Endothelial cell of umbilical vein (primary cell): ENCODE data around the gene PPP2R2D. TPM values are rescaled to one million over a fixed set of nuclear protein-coding genes. Genes with fewer than 3 reads are reported as not detected.

Source experiments
- BruUV-seq: library from RNA; stranded (reverse); fragments of 400-500 nt; replicated peaks from 2 replicates; lab custom pipeline; 2021; lab: Mats Ljungman, UMichigan
- CTCF ChIA-PET: fragments of 300-600, 350-600 bp; sonication (Branson Sonifier 250); formaldehyde crosslinking; loops from one replicate; lab custom pipeline; 2021; ENCODE audit warnings: antibody characterized with exemption, inconsistent platforms; lab: Charles Lee
- POLR2A ChIA-PET: fragments of 300-600, 350-600 bp; sonication (Branson Sonifier 250); formaldehyde crosslinking; loops from one replicate; lab custom pipeline; 2021; ENCODE audit warnings: antibody characterized with exemption, inconsistent platforms; lab: Charles Lee
- DNase-seq: peaks from one replicate; pipeline ENCODE4 v3.0.0-alpha.2; 2011; ENCODE audit warnings: low read depth, low spot score
- FAIRE-seq: peaks from 2 replicates; lab custom pipeline; 2011; peaks lifted over from hg19 to GRCh38; lab: Jason Lieb, UNC
- H2AFZ ChIP-seq: 2 replicates; pipeline ENCODE4 v1.6.0; 2012; ENCODE audit warnings: low read depth, low read length, control low read depth, inconsistent platforms
- H3K27ac ChIP-seq: 2 replicates; pipeline ENCODE4 v1.5.1; 2011; ENCODE audit warnings: low read depth, mild to moderate bottlenecking, control low read depth, low read length, moderate library complexity; ENCODE audit not compliant: insufficient read depth
- H3K27me3 ChIP-seq, 2 experiments: 2 replicates each; pipeline versions ENCODE4 v1.6.0 to v1.6.1; 2011; ENCODE audit warnings: low read length in 2 of 2, mixed read lengths in 1 of 2; ENCODE audit not compliant: control insufficient read depth in 2 of 2, insufficient read depth in 2 of 2
- H3K36me3 ChIP-seq, 2 experiments: 2 replicates in 1 of 2; 3 replicates in 1 of 2; pipeline ENCODE4 v1.5.1; 2011; ENCODE audit warnings: low read length in 2 of 2, mild to moderate bottlenecking in 1 of 2, moderate library complexity in 1 of 2; ENCODE audit not compliant: control insufficient read depth in 2 of 2, insufficient read depth in 2 of 2; ENCODE audit errors: extremely low read depth in 1 of 2
- H3K4me1 ChIP-seq: 3 replicates; pipeline ENCODE4 v1.5.1; 2011; ENCODE audit warnings: mild to moderate bottlenecking, low read length; ENCODE audit not compliant: control insufficient read depth, insufficient read depth; ENCODE audit errors: extremely low read depth
- H3K4me2 ChIP-seq: 2 replicates; pipeline ENCODE4 v1.6.1; 2011; ENCODE audit warnings: low read length, control low read depth, mixed read lengths; ENCODE audit not compliant: insufficient read depth
- H3K4me3 ChIP-seq, 3 experiments: fragments of 200-600 bp in 1 of 3; sonication (generic), shearing (Covaris generic) in 1 of 3; replicated peaks in 1 of 3; 2 replicates each; pipeline ENCODE4 v1.5.1; 2011 to 2016; ENCODE audit warnings: control low read depth in 3 of 3, low read length in 3 of 3, mild to moderate bottlenecking in 2 of 3, inconsistent platforms in 1 of 3, low read depth in 1 of 3, moderate library complexity in 1 of 3; ENCODE audit not compliant: insufficient read depth in 1 of 3
- H3K79me2 ChIP-seq: 2 replicates; pipeline ENCODE4 v1.6.0; 2012; ENCODE audit warnings: low read length, inconsistent platforms; ENCODE audit not compliant: control insufficient read depth, insufficient read depth
- H3K9ac ChIP-seq: replicated peaks from 2 replicates; pipeline ENCODE3; 2011; ENCODE audit warnings: low read length, control low read depth; ENCODE audit not compliant: insufficient read depth; ENCODE audit errors: extremely low read depth
- H3K9me1 ChIP-seq: replicated peaks from 3 replicates; pipeline ENCODE4 v1.6.0; 2011; ENCODE audit warnings: mild to moderate bottlenecking, low read length; ENCODE audit not compliant: control insufficient read depth, insufficient read depth; ENCODE audit errors: extremely low read depth
- H3K9me3 ChIP-seq: replicated peaks from 2 replicates; pipeline ENCODE4 v1.5.1; 2012; ENCODE audit warnings: low read length, inconsistent platforms; ENCODE audit not compliant: control insufficient read depth, insufficient read depth
- H4K20me1 ChIP-seq: replicated peaks from 2 replicates; pipeline ENCODE3; 2011; ENCODE audit warnings: mild to moderate bottlenecking, low read length; ENCODE audit not compliant: control insufficient read depth, insufficient read depth; ENCODE audit errors: extremely low read depth
- EZH2 ChIP-seq: IDR thresholded peaks from 2 replicates; pipeline ENCODE4 v1.6.1; 2012; ENCODE audit warnings: borderline replicate concordance, low read depth, mild to moderate bottlenecking, moderate library complexity, low read length, inconsistent platforms; ENCODE audit not compliant: severe bottlenecking
- FOS ChIP-seq: IDR thresholded peaks from 2 replicates; pipeline ENCODE4 v1.6.1; 2011; ENCODE audit warnings: mild to moderate bottlenecking, low read length, moderate library complexity, borderline replicate concordance; ENCODE audit not compliant: insufficient read depth
- GATA2 ChIP-seq: IDR thresholded peaks from 2 replicates; pipeline ENCODE4 v1.7.0; 2011; ENCODE audit warnings: low read depth, mild to moderate bottlenecking, moderate library complexity, mixed read lengths, low read length; ENCODE audit not compliant: insufficient read length, insufficient read depth
- JUN ChIP-seq: IDR thresholded peaks from 2 replicates; pipeline ENCODE4 v1.6.1; 2011; ENCODE audit warnings: borderline replicate concordance, low read depth; ENCODE audit not compliant: insufficient read length, insufficient read depth
- MYC ChIP-seq: IDR thresholded peaks from one replicate; pipeline ENCODE4 v1.6.1; 2011; ENCODE audit warnings: mild to moderate bottlenecking, low read depth, low read length
- POLR2AphosphoS5 ChIP-seq: IDR thresholded peaks from 2 replicates; pipeline ENCODE4 v1.6.1; 2012; ENCODE audit warnings: low read depth, mild to moderate bottlenecking, control low read depth, low read length, moderate library complexity; ENCODE audit not compliant: insufficient read depth
- dilution Hi-C: fragments of 300-500 bp; cut with MboI; formaldehyde crosslinking; loops from one replicate; pipeline ENCODE4 v1.15.0; 2019; ENCODE audit warnings: low sequenced_read_pairs; ENCODE audit not compliant: extremely low pct_ligation_motif_present
- intact Hi-C: fragments of 100-400 bp; cut with micrococcal nuclease; formaldehyde crosslinking; loops from one replicate; pipeline ENCODE4 v1.10.0; 2022
- polyA plus RNA-seq, 4 experiments: library from polyadenylated mRNA; depleted of rRNA in 3 of 4; stranded (reverse) in 3 of 4; unstranded in 1 of 4; fragments of >200 nt; gene quantifications; 2 replicates each; pipeline versions ENCODE4 v1.2.1 to v1.2.3, GENCODE V29; 2011 to 2012; ENCODE audit warnings: missing spikeins in 1 of 4
- total RNA-seq: library from RNA; stranded (reverse); gene quantifications from 2 replicates; pipeline ENCODE4 v1.2.3, GENCODE V29; 2021
- TF ChIP-seq, protein P1 (sequence below), 2 donors: IDR thresholded peaks; 1 replicate in 1 of 2; 2 replicates in 1 of 2; pipeline ENCODE4 v1.5.1; 2011; ENCODE audit warnings: low read length in 2 of 2, mild to moderate bottlenecking in 2 of 2, moderate library complexity in 2 of 2, control low read depth in 1 of 2, inconsistent platforms in 1 of 2, low read depth in 1 of 2; ENCODE audit not compliant: insufficient read depth in 1 of 2; ENCODE audit errors: extremely low read depth in 1 of 2

Gene PPP2R2D
- total and polyA plus RNA-seq, 2 donors (not counting 3 experiments of a cell fraction or from before 2014, with no cell fraction given): 29.9 to 36.3 TPM

DNA sequence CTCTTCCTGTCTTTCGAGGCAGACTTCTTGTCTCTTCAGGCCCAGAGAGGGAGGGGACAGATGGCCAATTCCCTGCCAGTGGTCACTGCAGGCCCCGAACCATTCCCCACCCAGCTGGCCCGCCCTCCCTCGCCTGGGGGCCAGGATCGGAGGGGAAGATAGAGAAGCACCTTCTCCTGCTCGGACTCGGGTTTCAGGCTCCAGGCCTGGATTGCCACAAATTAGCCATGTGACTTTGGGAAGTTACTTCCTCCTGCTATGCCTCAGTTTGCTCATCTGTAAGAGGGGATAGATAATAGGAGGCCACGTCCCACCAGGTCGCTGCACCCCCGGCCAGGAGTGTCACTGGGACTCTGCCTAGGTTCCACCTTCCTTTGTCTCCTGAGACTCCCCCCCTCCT is 24.8 kb upstream of the PPP2R2D start:
- no peak for DNase-seq
- Histone ChIP-seq H3K27ac (no peak overlapping the region), H3K79me2 (no peaks in the 10 kb centered on the region), H4K20me1 (no peaks in the 10 kb centered on the region), H3K9me3 (no peaks in the 10 kb centered on the region), H3K36me3 (no peaks in the 10 kb centered on the region), H3K27me3 (no peaks in the 10 kb centered on the region), H3K4me1 (no peaks in the 10 kb centered on the region), H3K4me3 (no peak overlapping the region), H3K9me1 (no peaks in the 10 kb centered on the region), H3K9ac (no peak overlapping the region), H3K4me2 (no peak overlapping the region), H2AFZ (no peak overlapping the region)
- TF ChIP-seq FOS (no peak), GATA2 (no peak), EZH2 (no peak), MYC (no peak), POLR2AphosphoS5 (no peak), JUN (no peak)
- TF ChIP-seq, protein P1, sequence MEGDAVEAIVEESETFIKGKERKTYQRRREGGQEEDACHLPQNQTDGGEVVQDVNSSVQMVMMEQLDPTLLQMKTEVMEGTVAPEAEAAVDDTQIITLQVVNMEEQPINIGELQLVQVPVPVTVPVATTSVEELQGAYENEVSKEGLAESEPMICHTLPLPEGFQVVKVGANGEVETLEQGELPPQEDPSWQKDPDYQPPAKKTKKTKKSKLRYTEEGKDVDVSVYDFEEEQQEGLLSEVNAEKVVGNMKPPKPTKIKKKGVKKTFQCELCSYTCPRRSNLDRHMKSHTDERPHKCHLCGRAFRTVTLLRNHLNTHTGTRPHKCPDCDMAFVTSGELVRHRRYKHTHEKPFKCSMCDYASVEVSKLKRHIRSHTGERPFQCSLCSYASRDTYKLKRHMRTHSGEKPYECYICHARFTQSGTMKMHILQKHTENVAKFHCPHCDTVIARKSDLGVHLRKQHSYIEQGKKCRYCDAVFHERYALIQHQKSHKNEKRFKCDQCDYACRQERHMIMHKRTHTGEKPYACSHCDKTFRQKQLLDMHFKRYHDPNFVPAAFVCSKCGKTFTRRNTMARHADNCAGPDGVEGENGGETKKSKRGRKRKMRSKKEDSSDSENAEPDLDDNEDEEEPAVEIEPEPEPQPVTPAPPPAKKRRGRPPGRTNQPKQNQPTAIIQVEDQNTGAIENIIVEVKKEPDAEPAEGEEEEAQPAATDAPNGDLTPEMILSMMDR (IDR thresholded peaks at IDR 0.05; ENCODE audit: extremely low read depth in 1 of 2, insufficient read depth in 1 of 2, low read depth in 1 of 2, low read length in 2 of 2): no peak
- FAIRE-seq: no peak
- ChIA-PET CTCF (interaction anchor here (1.0 to 3.2 kb wide), 3 partner anchors 10 to 1686 kb away, joined by 3 to 27 read pairs (median 16); no protein-coding TSS in a partner anchor), POLR2A (no interaction called here)
- dilution Hi-C loops: no loop called here
- intact Hi-C loops: loop anchor here (10.0 kb wide), 1 partner anchor 421 kb away; no protein-coding TSS in a partner anchor
- BruUV-seq: no TSS peak
